OCI-LY7 (cell line): ENCODE measurements around the gene CIZ1. TPM values are rescaled to one million over a fixed set of nuclear protein-coding genes. Genes with fewer than 3 reads are reported as not detected.

Source experiments
- BruUV-seq: library from RNA; stranded (reverse); fragments of 400-500 nt; replicated peaks from 2 replicates; lab custom pipeline; 2021; lab: Mats Ljungman, UMichigan
- CTCF ChIA-PET: fragments of 300-600 bp; sonication (Branson Sonifier 250); formaldehyde crosslinking; loops from one replicate; lab custom pipeline; 2022; ENCODE audit warnings: antibody characterized with exemption; ENCODE audit not compliant: unreplicated experiment; lab: Charles Lee
- POLR2A ChIA-PET: fragments of 300-600 bp; sonication (Branson Sonifier 250); formaldehyde crosslinking; loops from one replicate; lab custom pipeline; 2022; ENCODE audit warnings: antibody characterized with exemption; lab: Charles Lee
- DNase-seq: peaks from one replicate; pipeline ENCODE4 v3.0.0-alpha.2; 2015; ENCODE audit warnings: low spot score
- H2AFZ ChIP-seq: fragments of 200-600 bp; sonication (generic), shearing (Covaris generic); 2 replicates; pipeline ENCODE4 v1.6.1; 2014; ENCODE audit warnings: mild to moderate bottlenecking, antibody characterized with exemption, low read length, moderate library complexity
- H3K27ac ChIP-seq: fragments of 200-600 bp; sonication (generic); 2 replicates; pipeline ENCODE4 v1.5.1; 2014; ENCODE audit warnings: mixed run types, low read depth, mild to moderate bottlenecking, moderate library complexity, low read length, inconsistent platforms; ENCODE audit not compliant: poor library complexity, severe bottlenecking
- H3K36me3 ChIP-seq: fragments of 200-600 bp; sonication (generic); 2 replicates; pipeline ENCODE4 v1.6.1; 2014; ENCODE audit warnings: mild to moderate bottlenecking, antibody characterized with exemption, low read length, moderate library complexity, mixed read lengths; ENCODE audit not compliant: insufficient read depth
- H3K4me1 ChIP-seq: fragments of 200-600 bp; sonication (generic); 2 replicates; pipeline ENCODE4 v1.5.1; 2014; ENCODE audit warnings: mild to moderate bottlenecking, low read length; ENCODE audit not compliant: insufficient read depth, poor library complexity, severe bottlenecking
- H3K4me2 ChIP-seq: fragments of 200-600 bp; sonication (generic); 2 replicates; pipeline ENCODE4 v1.6.1; 2014; ENCODE audit warnings: mild to moderate bottlenecking, low read length
- H3K4me3 ChIP-seq: fragments of 200-600 bp; sonication (generic); 2 replicates; pipeline ENCODE4 v1.5.1; 2014; ENCODE audit warnings: mild to moderate bottlenecking, low read depth, low read length; ENCODE audit not compliant: poor library complexity, severe bottlenecking
- H3K79me2 ChIP-seq: fragments of 200-600 bp; sonication (generic); 2 replicates; pipeline ENCODE4 v1.6.1; 2016; ENCODE audit warnings: low read depth, mild to moderate bottlenecking, low read length, moderate library complexity, mixed read lengths; ENCODE audit not compliant: insufficient read depth
- H3K9me2 ChIP-seq: fragments of 200-600 bp; sonication (generic); 2 replicates; pipeline ENCODE4 v1.6.1; 2016; ENCODE audit warnings: mild to moderate bottlenecking, low read length, mixed read lengths; ENCODE audit not compliant: insufficient read depth
- H3K9me3 ChIP-seq: fragments of 200-600 bp; sonication (generic); 2 replicates; pipeline ENCODE4 v1.6.1; 2014; ENCODE audit warnings: mild to moderate bottlenecking, mixed run types, low read length, mixed read lengths
- H4K20me1 ChIP-seq: fragments of 200-600 bp; sonication (generic); 2 replicates; pipeline ENCODE4 v1.6.1; 2014; ENCODE audit warnings: mild to moderate bottlenecking, antibody characterized with exemption, low read length, moderate library complexity, mixed read lengths; ENCODE audit not compliant: insufficient read depth
- CTCF ChIP-seq: fragments of 200-600 bp; sonication (generic); conservative IDR thresholded peaks from 2 replicates; pipeline ENCODE4 v1.5.1; 2014; ENCODE audit warnings: mild to moderate bottlenecking, antibody characterized with exemption, low read length, moderate library complexity, mixed read lengths
- EZH2phosphoT487 ChIP-seq: fragments of 200-600 bp; sonication (generic); IDR thresholded peaks from 2 replicates; pipeline ENCODE4 v1.6.1; 2018; ENCODE audit warnings: low read depth, borderline replicate concordance, mild to moderate bottlenecking, mixed run types, antibody characterized with exemption, low read length, moderate library complexity, mixed read lengths
- intact Hi-C: fragments of 100-400 bp; cut with micrococcal nuclease; formaldehyde crosslinking; loops from one replicate; pipeline ENCODE4 v1.10.0; 2022; ENCODE audit not compliant: unreplicated experiment
- total RNA-seq, 2 experiments: library from RNA; depleted of rRNA in 1 of 2; stranded (reverse); fragments of >200 nt in 1 of 2; shearing (Covaris generic) in 1 of 2; gene quantifications; 2 replicates each; pipeline ENCODE4 v1.2.3, GENCODE V29; 2014 to 2022

The CIZ1 gene
- total RNA-seq, 2 experiments from 2014 or later = 45.4 to 121 TPM

- POLR2A ChIA-PET = no interaction called here
- H3K9me3 ChIP-seq = no peaks in the 10 kb centered on the region
- no peak for DNase-seq
- no peak for TF ChIP-seq CTCF
- TF ChIP-seq EZH2phosphoT487 = no peak
- H3K79me2 ChIP-seq = no peaks in the 10 kb centered on the region
- H3K4me3 ChIP-seq = no peak overlapping the region
- intact Hi-C loops = no loop called here
- no peaks in the 10 kb centered on the region for H3K9me2 ChIP-seq
- H4K20me1 ChIP-seq = no peaks in the 10 kb centered on the region
- no peak overlapping the region for H3K4me2 ChIP-seq
- no peaks in the 10 kb centered on the region for H3K4me1 ChIP-seq
- CTCF ChIA-PET = no interaction called here
- no peak overlapping the region for H2AFZ ChIP-seq
- no TSS peak for BruUV-seq
- no peaks in the 10 kb centered on the region for H3K36me3 ChIP-seq
- no peak overlapping the region for H3K27ac ChIP-seq
Observed at GRCh38 chr9:128153947-128154695, 37.3 kb downstream of the CIZ1 start.

DNA sequence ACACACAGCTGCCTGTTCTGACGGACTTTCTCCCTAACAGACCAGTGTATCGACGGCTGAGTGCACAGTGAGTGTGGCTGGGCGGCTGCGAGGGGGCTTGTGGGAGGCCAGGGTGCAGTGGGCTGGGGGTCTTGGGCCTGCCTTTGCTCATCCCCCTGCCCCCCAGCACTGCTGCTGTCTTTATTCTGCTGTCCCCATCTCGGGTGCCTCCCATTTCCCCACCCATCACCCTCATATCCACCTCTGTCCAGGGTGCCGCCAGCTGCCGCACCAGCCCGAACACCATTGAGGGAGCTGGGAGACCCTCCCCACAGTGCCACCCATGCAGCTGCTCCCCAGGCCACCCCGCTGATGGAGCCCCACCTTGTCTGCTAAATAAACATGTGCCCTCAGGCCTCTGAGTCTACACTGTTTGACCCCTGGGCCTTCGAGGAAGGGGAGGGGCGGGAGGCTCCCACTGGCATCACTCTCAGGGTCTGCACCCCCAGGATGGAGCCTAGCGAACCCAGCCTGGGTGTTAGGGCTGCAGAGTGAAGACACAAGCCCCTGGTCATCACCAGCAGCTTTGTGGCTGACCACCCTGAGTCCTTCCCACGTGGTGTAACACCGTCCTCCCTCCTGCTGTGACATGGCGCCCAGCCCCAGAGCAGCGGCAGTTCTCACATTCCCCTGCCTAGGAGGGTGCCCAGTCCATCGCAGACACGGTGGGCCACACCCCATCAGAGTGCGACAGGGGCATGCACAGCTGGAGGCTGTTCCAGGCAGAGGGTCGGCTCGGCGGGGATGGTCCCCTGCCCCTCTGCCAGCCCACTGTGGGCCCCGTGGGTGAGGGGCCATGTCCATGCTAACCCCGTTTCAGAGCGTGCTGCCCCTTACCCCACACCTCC is 38.1 kb downstream of the CIZ1 start:
- ChIA-PET POLR2A (no interaction called here), CTCF (no interaction called here)

More for the DNA sequence above, 38.1 kb downstream of the CIZ1 start:
- Histone ChIP-seq H3K36me3 (no peaks in the 10 kb centered on the region), H3K4me3 (no peak overlapping the region), H3K4me2 (no peak overlapping the region), H2AFZ (no peak overlapping the region), H4K20me1 (no peaks in the 10 kb centered on the region), H3K9me2 (no peaks in the 10 kb centered on the region), H3K9me3 (no peaks in the 10 kb centered on the region), H3K79me2 (no peaks in the 10 kb centered on the region), H3K4me1 (no peaks in the 10 kb centered on the region), H3K27ac (no peak overlapping the region)
- BruUV-seq = no TSS peak
- intact Hi-C loops = no loop called here
- TF ChIP-seq EZH2phosphoT487 = no peak
- TF ChIP-seq CTCF = no peak
- DNase-seq = no peak
